Fibroblast of the aortic adventitia (primary cell): Measurements from ENCODE around the gene DHFR. TPM values are rescaled to one million over a fixed set of nuclear protein-coding genes. Genes with fewer than 3 reads are reported as not detected.
"Not testable (repeated sequence)": the region's sequence is repeated elsewhere in the genome, so short reads cannot be mapped to it uniquely, and the experiment has no call there.

Experiments
- DNase-seq: peaks from one replicate; pipeline ENCODE4 v3.0.0-alpha.2; 2010; ENCODE audit warnings: low read depth
- H3K4me3 ChIP-seq: 2 replicates; pipeline ENCODE4 v1.5.1; 2011; ENCODE audit warnings: low read depth, mild to moderate bottlenecking, control low read depth, low read length, moderate library complexity
- CTCF ChIP-seq: IDR thresholded peaks from 2 replicates; pipeline ENCODE4 v1.5.1; 2011; ENCODE audit warnings: mild to moderate bottlenecking, low read length, control low read depth, inconsistent platforms; ENCODE audit not compliant: insufficient read depth
- total RNA-seq: library from RNA; depleted of rRNA; stranded (reverse); fragments of >200 nt; gene quantifications from 2 replicates; pipeline ENCODE4 v1.2.3, GENCODE V29; 2012; ENCODE audit warnings: low replicate concordance

DHFR gene
- total RNA-seq, 1 donor = 49.5 TPM

- peak; percentile 81 for DNase-seq
- H3K4me3 ChIP-seq = no peak overlapping the region
- TF ChIP-seq CTCF = peak; percentile 93
Observed at GRCh38 chr5:80672140-80672736, 17.5 kb upstream of the DHFR start.

GRCh38 chr5:80668016-80668969 is 13.5 kb upstream of the DHFR start:
- H3K4me3 ChIP-seq = no peak overlapping the region
- no peak for DNase-seq
- no peak for TF ChIP-seq CTCF

- H3K4me3 ChIP-seq = no peak overlapping the region
- no peak for TF ChIP-seq CTCF
- no peak for DNase-seq
Observed at GRCh38 chr5:80667384-80667783, 12.6 kb upstream of the DHFR start.

GRCh38 chr5:80665057-80665456 is 10.3 kb upstream of the DHFR start:
- H3K4me3 ChIP-seq = no peak overlapping the region
- TF ChIP-seq CTCF = no peak
- no peak for DNase-seq

- no peak for DNase-seq
- no peak overlapping the region for H3K4me3 ChIP-seq
- TF ChIP-seq CTCF = no peak
Observed at GRCh38 chr5:80662108-80662507, 7.3 kb upstream of the DHFR start.

- not testable (repeated sequence) for DNase-seq, H3K4me3 ChIP-seq
Observed at GRCh38 chr5:80660661-80661060, 5.9 kb upstream of the DHFR start.

- TF ChIP-seq CTCF = no peak
- DNase-seq = peak; percentile 40
- no peak overlapping the region for H3K4me3 ChIP-seq
Observed at GRCh38 chr5:80659106-80659505, 4.3 kb upstream of the DHFR start.
